Astrocyte of the spinal cord (primary cell): ENCODE results near the gene FNBP1L.

Source experiments
- DNase-seq: peaks from one replicate; pipeline ENCODE4 v3.0.0; 2011; ENCODE audit warnings: low read depth, low spot score
- H3K4me3 ChIP-seq: 2 replicates; pipeline ENCODE4 v1.5.1; 2011; ENCODE audit warnings: low read depth, mild to moderate bottlenecking, low read length, moderate library complexity
- in situ Hi-C: cut with HindIII; loops from 2 replicates; pipeline ENCODE4 v1.10.0; 2017; ENCODE audit warnings: low sequenced_read_pairs
- TF ChIP-seq, protein P1 (sequence below): IDR thresholded peaks from 2 replicates; pipeline ENCODE4 v1.5.1; 2012; ENCODE audit warnings: low read depth, mild to moderate bottlenecking, low read length, inconsistent platforms

FNBP1L gene

DNA sequence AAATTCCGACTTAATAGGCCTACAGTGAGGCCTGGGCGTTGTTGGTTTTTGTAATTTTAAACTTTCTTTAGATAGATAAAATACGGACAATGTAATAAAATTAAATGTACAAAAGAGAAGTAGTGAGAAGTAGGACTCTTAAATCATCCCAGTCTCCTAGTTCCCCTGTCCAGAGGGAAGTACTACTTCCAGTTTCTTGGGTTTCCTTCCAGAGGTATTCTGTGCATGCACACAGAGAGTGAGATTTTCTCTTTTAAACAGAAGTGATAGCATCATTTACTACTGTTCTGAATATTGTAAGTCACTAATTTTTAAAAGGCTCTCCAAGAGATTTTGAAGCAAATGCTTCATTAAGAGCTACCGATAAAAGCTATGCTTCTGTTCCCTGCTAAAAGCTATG is 7.2 kb upstream of the FNBP1L start:
- in situ Hi-C loops: no loop called here

DNA sequence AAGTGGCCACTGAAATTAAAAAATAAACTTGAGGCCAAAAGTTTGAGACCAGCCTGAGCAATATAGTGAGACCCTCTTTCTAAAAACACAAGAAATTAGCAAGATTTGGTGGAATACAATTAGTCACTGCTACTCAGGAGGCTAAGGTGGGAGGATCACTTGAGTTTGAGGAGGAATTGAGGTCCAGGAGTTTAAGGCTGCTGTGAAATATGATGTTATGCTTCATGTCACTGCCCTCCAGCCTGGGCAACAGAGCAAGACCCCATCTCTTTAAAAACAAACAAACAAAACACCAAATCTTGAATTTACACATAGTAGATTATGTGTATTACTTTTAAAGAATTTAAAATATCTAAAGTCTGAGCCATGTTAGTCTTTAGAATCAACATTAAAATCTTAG is 6.3 kb upstream of the FNBP1L start:
- TF ChIP-seq, protein P1, sequence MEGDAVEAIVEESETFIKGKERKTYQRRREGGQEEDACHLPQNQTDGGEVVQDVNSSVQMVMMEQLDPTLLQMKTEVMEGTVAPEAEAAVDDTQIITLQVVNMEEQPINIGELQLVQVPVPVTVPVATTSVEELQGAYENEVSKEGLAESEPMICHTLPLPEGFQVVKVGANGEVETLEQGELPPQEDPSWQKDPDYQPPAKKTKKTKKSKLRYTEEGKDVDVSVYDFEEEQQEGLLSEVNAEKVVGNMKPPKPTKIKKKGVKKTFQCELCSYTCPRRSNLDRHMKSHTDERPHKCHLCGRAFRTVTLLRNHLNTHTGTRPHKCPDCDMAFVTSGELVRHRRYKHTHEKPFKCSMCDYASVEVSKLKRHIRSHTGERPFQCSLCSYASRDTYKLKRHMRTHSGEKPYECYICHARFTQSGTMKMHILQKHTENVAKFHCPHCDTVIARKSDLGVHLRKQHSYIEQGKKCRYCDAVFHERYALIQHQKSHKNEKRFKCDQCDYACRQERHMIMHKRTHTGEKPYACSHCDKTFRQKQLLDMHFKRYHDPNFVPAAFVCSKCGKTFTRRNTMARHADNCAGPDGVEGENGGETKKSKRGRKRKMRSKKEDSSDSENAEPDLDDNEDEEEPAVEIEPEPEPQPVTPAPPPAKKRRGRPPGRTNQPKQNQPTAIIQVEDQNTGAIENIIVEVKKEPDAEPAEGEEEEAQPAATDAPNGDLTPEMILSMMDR: no peak
- in situ Hi-C loops: no loop called here
- DNase-seq: no peak
- no peak overlapping the region for H3K4me3 ChIP-seq

More for the DNA sequence above, 7.2 kb upstream of the FNBP1L start:
- no peak overlapping the region for H3K4me3 ChIP-seq
- TF ChIP-seq, protein P1: no peak
- no peak for DNase-seq

GRCh38 chr1:93442008-93442666 is 5.8 kb upstream of the FNBP1L start:
- no peak overlapping the region for H3K4me3 ChIP-seq
- in situ Hi-C loops: no loop called here
- DNase-seq: no peak
- TF ChIP-seq, protein P1: no peak

DNA sequence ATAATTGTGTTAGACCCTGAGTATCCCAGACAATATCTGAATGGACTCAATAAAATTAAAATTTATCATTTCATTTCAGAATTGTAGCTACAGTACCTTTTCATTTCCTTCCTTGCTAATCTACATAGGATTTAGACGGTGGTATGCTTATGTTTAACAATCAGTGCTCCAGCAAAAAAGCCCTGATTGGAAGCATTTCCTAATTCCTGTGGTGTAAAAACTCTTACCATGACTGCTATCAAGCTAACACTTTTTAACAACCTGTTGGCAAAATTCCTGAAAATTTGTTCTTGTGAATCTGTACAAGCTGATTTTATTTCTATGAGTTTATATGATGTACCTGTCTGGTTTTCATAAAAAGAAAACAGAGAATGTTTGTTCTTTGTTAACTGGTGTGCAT is 5.2 kb upstream of the FNBP1L start:
- no peak overlapping the region for H3K4me3 ChIP-seq
- in situ Hi-C loops: no loop called here
- DNase-seq: no peak
- TF ChIP-seq, protein P1: no peak

DNA sequence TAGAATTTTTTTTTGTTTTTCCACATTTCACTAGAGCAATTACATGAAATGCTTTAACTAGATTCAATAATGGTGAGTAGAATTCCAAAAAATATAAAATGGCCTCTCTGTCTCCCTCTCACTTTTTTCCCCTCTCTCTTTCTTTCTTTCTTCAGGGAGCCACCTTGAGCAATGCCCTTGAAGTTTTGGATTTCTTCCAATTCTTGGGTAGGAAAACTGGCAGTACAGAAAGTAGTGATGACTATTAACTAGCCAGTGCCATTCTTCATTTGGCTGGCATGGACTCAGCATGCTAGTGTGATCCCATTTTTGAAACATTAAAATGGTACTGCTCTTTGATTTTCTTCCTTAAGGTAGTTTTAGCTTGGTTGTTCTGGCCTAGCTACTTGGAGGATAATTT is 4.5 kb upstream of the FNBP1L start:
- TF ChIP-seq, protein P1: no peak
- DNase-seq: no peak
- in situ Hi-C loops: no loop called here

DNA sequence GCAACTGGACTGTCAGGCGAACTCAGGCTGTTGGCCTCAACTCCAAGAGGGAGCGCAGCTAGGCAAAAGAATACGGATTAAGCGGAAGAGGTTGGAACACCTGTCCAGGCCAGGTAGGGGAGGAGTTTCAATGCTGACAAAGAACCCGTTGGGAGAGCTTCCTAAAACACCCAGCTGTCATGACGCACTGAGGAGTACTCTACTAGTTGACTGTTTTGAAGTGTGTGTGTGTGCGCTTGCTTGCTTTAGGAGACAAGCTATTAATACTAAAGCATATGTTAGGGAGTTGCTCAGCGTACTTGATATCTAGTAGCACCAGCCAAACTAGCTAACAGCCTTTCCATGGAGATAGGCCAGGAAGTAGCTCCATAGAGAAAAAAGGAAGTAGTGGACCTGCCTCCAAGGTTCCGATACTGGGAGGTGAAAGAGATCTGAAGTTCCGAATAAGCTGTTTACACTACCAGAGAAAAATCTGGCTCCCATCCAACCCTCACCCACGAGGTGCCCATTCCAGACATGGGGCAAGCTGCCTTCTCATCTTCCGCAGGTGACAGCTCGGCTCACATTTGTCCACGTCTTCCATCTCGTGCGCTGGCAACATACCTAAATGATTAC is 974 bp upstream of the FNBP1L start:
- DNase-seq: no peak
- no peak overlapping the region for H3K4me3 ChIP-seq
- in situ Hi-C loops: no loop called here
- TF ChIP-seq, protein P1: no peak

More for the DNA sequence above, 4.5 kb upstream of the FNBP1L start:
- no peak overlapping the region for H3K4me3 ChIP-seq
